ENCODE results near the gene FUCA1.

The FUCA1 gene

GRCh38 chr1:23799570-23800399 lies 68.3 kb downstream of the FUCA1 start:
- DNase-seq, result no peak

- DNase-seq, result no peak
These were observed 68.9 kb downstream of the FUCA1 start for GRCh38 chr1:23799255-23799569.

- DNase-seq, result no peak
These were observed 69.4 kb downstream of the FUCA1 start for GRCh38 chr1:23798662-23799142.

GRCh38 chr1:23797478-23798448 lies 70.3 kb downstream of the FUCA1 start:
- DNase-seq, result no peak

GRCh38 chr1:23796466-23797271 lies 71.4 kb downstream of the FUCA1 start:
- DNase-seq, result no peak

- no peak for DNase-seq
These were observed 72.2 kb downstream of the FUCA1 start for GRCh38 chr1:23795676-23796465.

Measured in NCI-H1048 (cell line).